H1 (cell line): ENCODE data around the gene CST7. TPM values are rescaled to one million over a fixed set of nuclear protein-coding genes. Genes with fewer than 3 reads are reported as not detected.
"Not testable (repeated sequence)": the region's sequence is repeated elsewhere in the genome, so short reads cannot be mapped to it uniquely, and the experiment has no call there.

Experiments used
- CTCF ChIA-PET: fragments of 300-600 bp; sonication (Branson Sonifier 250); formaldehyde crosslinking; loops from one replicate; lab custom pipeline; 2021; ENCODE audit not compliant: partially characterized antibody; lab: Charles Lee
- POLR2A ChIA-PET: fragments of 300-600 bp; sonication (Branson Sonifier 250); formaldehyde crosslinking; loops from one replicate; lab custom pipeline; 2021; ENCODE audit warnings: inconsistent platforms; ENCODE audit not compliant: partially characterized antibody; lab: Charles Lee
- DNase-seq, 2 experiments: peaks; one replicate each; pipeline versions ENCODE4 v3.0.0 to v3.0.0-alpha.2; 2010 to 2022; ENCODE audit warnings: low spot score in 2 of 2, low read depth in 1 of 2, mixed read lengths in 1 of 2
- FAIRE-seq: peaks from 2 replicates; lab custom pipeline; 2011; peaks lifted over from hg19 to GRCh38; lab: Jason Lieb, UNC
- H2AFZ ChIP-seq: 2 replicates; pipeline ENCODE4 v1.8.1; 2012; ENCODE audit warnings: low read length, inconsistent platforms
- H2AK5ac ChIP-seq: 2 replicates; pipeline ENCODE4 v1.6.1; 2013; ENCODE audit warnings: low read depth, low read length
- H2BK120ac ChIP-seq: replicated peaks from 2 replicates; pipeline ENCODE3; 2013; ENCODE audit warnings: low read depth, low read length, inconsistent platforms
- H2BK12ac ChIP-seq: 2 replicates; pipeline ENCODE4 v1.6.1; 2013; ENCODE audit warnings: low read depth, low read length
- H2BK15ac ChIP-seq: 2 replicates; pipeline ENCODE4 v1.6.1; 2013; ENCODE audit warnings: low read length
- H2BK20ac ChIP-seq: 2 replicates; pipeline ENCODE4 v1.6.1; 2013; ENCODE audit warnings: low read length
- H2BK5ac ChIP-seq: 2 replicates; pipeline ENCODE4 v1.6.1; 2013; ENCODE audit warnings: low read depth, low read length
- H3K14ac ChIP-seq: 2 replicates; pipeline ENCODE4 v1.6.1; 2013; ENCODE audit warnings: inconsistent platforms; ENCODE audit not compliant: insufficient read length
- H3K18ac ChIP-seq: 2 replicates; pipeline ENCODE4 v1.6.1; 2013; ENCODE audit warnings: low read length; ENCODE audit errors: extremely low read depth
- H3K23ac ChIP-seq: 2 replicates; pipeline ENCODE4 v1.6.1; 2013; ENCODE audit warnings: inconsistent platforms; ENCODE audit not compliant: insufficient read length
- H3K23me2 ChIP-seq: 2 replicates; pipeline ENCODE4 v1.6.1; 2013; ENCODE audit warnings: low read depth, low read length
- H3K27ac ChIP-seq: 2 replicates; pipeline ENCODE4 v1.6.1; 2011; ENCODE audit warnings: low read depth, low read length, inconsistent platforms
- H3K27me3 ChIP-seq, 4 experiments: replicated peaks in 1 of 4; 1 replicate in 1 of 4; 2 replicates in 3 of 4; pipeline versions ENCODE4 v1.6.1 to v1.8.1; 2011 to 2013; ENCODE audit warnings: low read length in 3 of 4, mild to moderate bottlenecking in 3 of 4, inconsistent platforms in 2 of 4, mixed read lengths in 2 of 4, moderate library complexity in 1 of 4; ENCODE audit not compliant: control insufficient read depth in 3 of 4, insufficient read depth in 3 of 4; ENCODE audit errors: extremely low read depth in 1 of 4
- H3K36me3 ChIP-seq, 4 experiments: 2 replicates each; pipeline versions ENCODE4 v1.6.1 to v1.8.1; 2011 to 2013; ENCODE audit warnings: mild to moderate bottlenecking in 4 of 4, low read length in 3 of 4, moderate library complexity in 2 of 4, control low read depth in 1 of 4, inconsistent platforms in 1 of 4; ENCODE audit not compliant: insufficient read depth in 4 of 4, control insufficient read depth in 2 of 4
- H3K4ac ChIP-seq: replicated peaks from 2 replicates; pipeline ENCODE3; 2013; ENCODE audit warnings: low read length, low read depth, mixed read lengths, inconsistent platforms; ENCODE audit not compliant: insufficient read length
- H3K4me1 ChIP-seq, 4 experiments: replicated peaks in 1 of 4; 1 replicate in 1 of 4; 2 replicates in 3 of 4; pipeline versions ENCODE4 v1.6.1 to v1.8.1; 2011 to 2013; ENCODE audit warnings: low read length in 3 of 4, inconsistent platforms in 2 of 4, mixed read lengths in 1 of 4; ENCODE audit not compliant: insufficient read depth in 4 of 4, control insufficient read depth in 3 of 4
- H3K4me2 ChIP-seq, 2 experiments: 2 replicates each; pipeline versions ENCODE4 v1.6.1 to v1.8.1; 2011 to 2013; ENCODE audit warnings: low read depth in 2 of 2, low read length in 2 of 2, control low read depth in 1 of 2, inconsistent platforms in 1 of 2, mild to moderate bottlenecking in 1 of 2; ENCODE audit not compliant: insufficient read depth in 1 of 2
- H3K4me3 ChIP-seq, 4 experiments: fragments of 200-600, 300-600 bp in 1 of 4; sonication (generic), shearing (Covaris generic), sonication (Bioruptor Twin) in 1 of 4; 2 replicates each; pipeline versions ENCODE4 v1.5.1 to v1.8.1; 2011 to 2016; ENCODE audit warnings: low read length in 4 of 4, low read depth in 3 of 4, control low read depth in 2 of 4, inconsistent platforms in 2 of 4, mild to moderate bottlenecking in 2 of 4, mixed read lengths in 1 of 4, moderate library complexity in 1 of 4; ENCODE audit not compliant: insufficient read depth in 2 of 4; ENCODE audit errors: extremely low read depth in 1 of 4
- H3K56ac ChIP-seq: replicated peaks from 2 replicates; pipeline ENCODE3; 2013; ENCODE audit warnings: low read depth, mild to moderate bottlenecking, mixed read lengths, low read length, inconsistent platforms; ENCODE audit not compliant: insufficient read length
- H3K79me1 ChIP-seq: 2 replicates; pipeline ENCODE4 v1.6.1; 2013; ENCODE audit warnings: low read depth, low read length, control low read depth
- H3K79me2 ChIP-seq, 2 experiments: 2 replicates each; pipeline versions ENCODE4 v1.6.1 to v1.8.1; 2012 to 2013; ENCODE audit warnings: low read length in 2 of 2, mild to moderate bottlenecking in 2 of 2, inconsistent platforms in 1 of 2; ENCODE audit not compliant: insufficient read depth in 2 of 2, control insufficient read depth in 1 of 2
- H3K9ac ChIP-seq, 4 experiments: replicated peaks in 1 of 4; 1 replicate in 1 of 4; 2 replicates in 3 of 4; pipeline versions ENCODE4 v1.6.1 to v1.8.1; 2011 to 2013; ENCODE audit warnings: low read depth in 3 of 4, low read length in 3 of 4, control low read depth in 2 of 4, mild to moderate bottlenecking in 2 of 4, moderate library complexity in 2 of 4, inconsistent platforms in 1 of 4; ENCODE audit errors: extremely low read depth in 1 of 4
- H3K9me3 ChIP-seq, 2 experiments: 2 replicates each; pipeline versions ENCODE4 v1.6.1 to v1.8.1; 2012 to 2013; ENCODE audit warnings: mild to moderate bottlenecking in 2 of 2, moderate library complexity in 2 of 2, control low read depth in 1 of 2, inconsistent platforms in 1 of 2, low read depth in 1 of 2, low read length in 1 of 2, mixed read lengths in 1 of 2; ENCODE audit not compliant: insufficient read depth in 2 of 2
- H4K20me1 ChIP-seq, 2 experiments: replicated peaks in 1 of 2; 2 replicates each; pipeline versions ENCODE3 to v1.8.1; 2011 to 2013; ENCODE audit warnings: inconsistent platforms in 2 of 2, low read length in 2 of 2, mild to moderate bottlenecking in 1 of 2; ENCODE audit not compliant: insufficient read depth in 2 of 2, control insufficient read depth in 1 of 2
- H4K5ac ChIP-seq: 2 replicates; pipeline ENCODE4 v1.6.1; 2013; ENCODE audit warnings: low read length, low read depth, mixed read lengths, inconsistent platforms; ENCODE audit not compliant: insufficient read length
- H4K8ac ChIP-seq: 2 replicates; pipeline ENCODE4 v1.8.0; 2013; ENCODE audit warnings: mild to moderate bottlenecking, moderate library complexity, low read length, inconsistent platforms; ENCODE audit not compliant: insufficient read depth; ENCODE audit errors: extremely low read depth
- H4K91ac ChIP-seq: replicated peaks from 2 replicates; pipeline ENCODE3; 2013; ENCODE audit warnings: low read length, mixed read lengths, inconsistent platforms; ENCODE audit not compliant: insufficient read length
- BRCA1 ChIP-seq: IDR thresholded peaks from 2 replicates; pipeline ENCODE4 v1.6.1; 2012; ENCODE audit warnings: low read depth, low read length, improper control_type of control experiment
- WGBS, 2 experiments: shearing (Covaris generic) in 1 of 2; methylation state at CpG; one replicate each; pipeline versions ENCODE4 v1.1.6 to v1.1.7; 2013 to 2015; ENCODE audit warnings: low lambda C conversion rate in 2 of 2, mixed read lengths in 2 of 2, inconsistent platforms in 1 of 2, low coverage in 1 of 2, missing lambda C conversion rate in 1 of 2; ENCODE audit not compliant: insufficient replicate concordance in 2 of 2, insufficient coverage in 1 of 2, insufficient read length in 1 of 2; ENCODE audit errors: extremely low coverage in 1 of 2, missing lambda C conversion rate in 1 of 2; 5-methylcytosine and 5-hydroxymethylcytosine counted together
- polyA plus RNA-seq, 7 experiments: library from polyadenylated mRNA; depleted of rRNA in 3 of 7; stranded (reverse) in 5 of 7; unstranded in 2 of 7; fragments of >200 nt in 5 of 7; fragments of 200-250 nt in 2 of 7; gene quantifications; 1 replicate in 5 of 7; 2 replicates in 1 of 7; 4 replicates in 1 of 7; pipeline versions ENCODE4 v1.2.1 to v1.2.3, GENCODE V29; 2011 to 2013; ENCODE audit warnings: missing spikeins in 2 of 7, mixed read lengths in 2 of 7
- total RNA-seq: library from RNA; stranded (reverse); fragmentation: NEBNext Ultra II Directional; extraction: Animal tissue kit (Norgen Biotek cat#: 25700); gene quantifications from 2 replicates; pipeline ENCODE4 v1.2.1, GENCODE V29; 2021

The CST7 gene
- total and polyA plus RNA-seq, 2 of the 8 experiments (the other 6 are each of a cell fraction or from before 2014, with no cell fraction given): not detected

GRCh38 chr20:25000268-25000801 is 51.3 kb downstream of the CST7 start:
- Histone ChIP-seq H4K91ac (no peak overlapping the region), H4K5ac (no peak overlapping the region), H3K27me3 (peaks cover 0 to 2% (median 0%) of the 10 kb centered on the region in 4 experiments; a peak in 2 of 7 replicates), H3K14ac (no peak overlapping the region), H3K4ac (no peak overlapping the region), H3K4me3 (no peak overlapping the region), H3K4me1 (no peaks in the 10 kb centered on the region), H3K36me3 (no peaks in the 10 kb centered on the region), H2BK15ac (no peak overlapping the region), H2AK5ac (no peak overlapping the region), H3K9ac (no peak overlapping the region), H3K56ac (no peak overlapping the region), H3K23ac (no peak overlapping the region), H3K23me2 (no peaks in the 10 kb centered on the region), H2AFZ (no peak overlapping the region), H2BK120ac (no peak overlapping the region), H2BK12ac (no peak overlapping the region), H3K79me2 (no peaks in the 10 kb centered on the region), H3K4me2 (no peak overlapping the region), H3K27ac (no peak overlapping the region), H4K8ac (no peak overlapping the region), H3K79me1 (no peaks in the 10 kb centered on the region), H2BK20ac (no peak overlapping the region), H4K20me1 (no peaks in the 10 kb centered on the region), H3K9me3 (no peaks in the 10 kb centered on the region), H2BK5ac (no peak overlapping the region), H3K18ac (no peak overlapping the region)
- WGBS, 2 experiments: 82% methylated on average over 4 of the region's 4 CpGs; no CpG with 5 or more reads in 1 of the 2 experiments
- FAIRE-seq: no peak
- DNase-seq: no peak
- ChIA-PET CTCF (interaction anchor here (0.9 to 2.6 kb wide), 5 partner anchors 9 to 178 kb away, joined by 3 to 15 read pairs (median 4); no protein-coding TSS in a partner anchor), POLR2A (no interaction called here)
- no peak for TF ChIP-seq BRCA1

- H2BK5ac ChIP-seq, H4K8ac ChIP-seq, H3K27ac ChIP-seq, H3K4me2 ChIP-seq, DNase-seq, H2BK20ac ChIP-seq, POLR2A ChIA-PET, H2BK12ac ChIP-seq, H3K14ac ChIP-seq, H3K9me3 ChIP-seq, H4K91ac ChIP-seq, H3K36me3 ChIP-seq, FAIRE-seq, H2AK5ac ChIP-seq, H3K79me2 ChIP-seq, H3K4me1 ChIP-seq, H2AFZ ChIP-seq, H3K79me1 ChIP-seq, H3K18ac ChIP-seq, H3K4me3 ChIP-seq, H3K27me3 ChIP-seq, H3K4ac ChIP-seq, H4K5ac ChIP-seq, H2BK15ac ChIP-seq, H3K56ac ChIP-seq, H2BK120ac ChIP-seq, H4K20me1 ChIP-seq, H3K23me2 ChIP-seq, H3K9ac ChIP-seq, H3K23ac ChIP-seq: not testable (repeated sequence)
- CTCF ChIA-PET: interaction anchor here (0.7 kb wide), 1 partner anchor 64 kb away, joined by 3 read pairs; no protein-coding TSS in a partner anchor
- WGBS, 2 experiments: 84% methylated on average over 4 of the region's 4 CpGs; no CpG with 5 or more reads in 1 of the 2 experiments
Measured at GRCh38 chr20:25001323-25001722, 52.3 kb downstream of the CST7 start.
